ENCODE data around the gene DPM2. TPM values are rescaled to one million over a fixed set of nuclear protein-coding genes. Genes with fewer than 3 reads are reported as not detected.

Gene DPM2
- total and polyA plus RNA-seq, 2 experiments from 2014 or later: 19.2 to 57.1 TPM

DNA sequence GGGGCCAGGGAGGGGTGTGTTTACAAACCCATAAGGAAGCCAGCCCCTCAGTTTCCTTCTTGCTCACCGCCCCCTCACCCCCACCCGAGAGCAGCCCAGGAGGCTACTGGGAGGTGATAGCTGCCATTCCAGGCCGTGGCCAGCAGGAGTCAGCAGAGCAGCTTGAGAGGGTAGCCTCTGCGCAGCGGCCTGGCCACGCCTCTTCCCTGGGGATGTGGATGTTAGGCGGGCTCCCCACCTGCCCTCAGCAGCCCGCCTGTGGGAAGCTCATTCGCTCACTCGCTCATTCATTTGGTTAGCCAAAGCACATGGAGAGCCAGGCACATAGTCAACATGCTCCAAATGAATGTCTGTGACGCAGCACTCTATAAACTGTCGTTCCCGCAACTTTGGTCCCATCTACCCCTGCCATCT lies 6.1 kb upstream of the DPM2 start:
- peaks cover 17% of the 10 kb centered on the region for H3K4me1 ChIP-seq (ENCODE audit: insufficient read depth)
- no peaks in the 10 kb centered on the region for H3K9me2 ChIP-seq (replicated peaks; ENCODE audit: insufficient read depth)
- WGBS (ENCODE audit: low lambda C conversion rate, missing lambda C conversion rate): 56% methylated on average over 12 of the region's 13 CpGs
- H3K27ac ChIP-seq: no peak overlapping the region
- DNase-seq (ENCODE audit: low spot score): peak; percentile 91
- no peaks in the 10 kb centered on the region for H3K9me3 ChIP-seq (ENCODE audit: low read depth)
- no peak overlapping the region for H3K4me2 ChIP-seq
- H3K36me3 ChIP-seq (replicated peaks; ENCODE audit: insufficient read depth, low read depth): no peaks in the 10 kb centered on the region
- H3K27me3 ChIP-seq: no peaks in the 10 kb centered on the region
- H3K4me3 ChIP-seq: no peak overlapping the region
- H3K79me2 ChIP-seq: peaks cover 26% of the 10 kb centered on the region
- H2AFZ ChIP-seq: no peak overlapping the region
- no peaks in the 10 kb centered on the region for H4K20me1 ChIP-seq (ENCODE audit: insufficient read depth, poor library complexity, severe bottlenecking)
- TF ChIP-seq EZH2phosphoT487 (IDR thresholded peaks at IDR 0.05; ENCODE audit: low read depth, severe bottlenecking, unreplicated experiment): no peak
- TF ChIP-seq, protein P1, sequence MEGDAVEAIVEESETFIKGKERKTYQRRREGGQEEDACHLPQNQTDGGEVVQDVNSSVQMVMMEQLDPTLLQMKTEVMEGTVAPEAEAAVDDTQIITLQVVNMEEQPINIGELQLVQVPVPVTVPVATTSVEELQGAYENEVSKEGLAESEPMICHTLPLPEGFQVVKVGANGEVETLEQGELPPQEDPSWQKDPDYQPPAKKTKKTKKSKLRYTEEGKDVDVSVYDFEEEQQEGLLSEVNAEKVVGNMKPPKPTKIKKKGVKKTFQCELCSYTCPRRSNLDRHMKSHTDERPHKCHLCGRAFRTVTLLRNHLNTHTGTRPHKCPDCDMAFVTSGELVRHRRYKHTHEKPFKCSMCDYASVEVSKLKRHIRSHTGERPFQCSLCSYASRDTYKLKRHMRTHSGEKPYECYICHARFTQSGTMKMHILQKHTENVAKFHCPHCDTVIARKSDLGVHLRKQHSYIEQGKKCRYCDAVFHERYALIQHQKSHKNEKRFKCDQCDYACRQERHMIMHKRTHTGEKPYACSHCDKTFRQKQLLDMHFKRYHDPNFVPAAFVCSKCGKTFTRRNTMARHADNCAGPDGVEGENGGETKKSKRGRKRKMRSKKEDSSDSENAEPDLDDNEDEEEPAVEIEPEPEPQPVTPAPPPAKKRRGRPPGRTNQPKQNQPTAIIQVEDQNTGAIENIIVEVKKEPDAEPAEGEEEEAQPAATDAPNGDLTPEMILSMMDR (IDR thresholded peaks at IDR 0.05; ENCODE audit: poor library complexity): peak; percentile 82

DNA sequence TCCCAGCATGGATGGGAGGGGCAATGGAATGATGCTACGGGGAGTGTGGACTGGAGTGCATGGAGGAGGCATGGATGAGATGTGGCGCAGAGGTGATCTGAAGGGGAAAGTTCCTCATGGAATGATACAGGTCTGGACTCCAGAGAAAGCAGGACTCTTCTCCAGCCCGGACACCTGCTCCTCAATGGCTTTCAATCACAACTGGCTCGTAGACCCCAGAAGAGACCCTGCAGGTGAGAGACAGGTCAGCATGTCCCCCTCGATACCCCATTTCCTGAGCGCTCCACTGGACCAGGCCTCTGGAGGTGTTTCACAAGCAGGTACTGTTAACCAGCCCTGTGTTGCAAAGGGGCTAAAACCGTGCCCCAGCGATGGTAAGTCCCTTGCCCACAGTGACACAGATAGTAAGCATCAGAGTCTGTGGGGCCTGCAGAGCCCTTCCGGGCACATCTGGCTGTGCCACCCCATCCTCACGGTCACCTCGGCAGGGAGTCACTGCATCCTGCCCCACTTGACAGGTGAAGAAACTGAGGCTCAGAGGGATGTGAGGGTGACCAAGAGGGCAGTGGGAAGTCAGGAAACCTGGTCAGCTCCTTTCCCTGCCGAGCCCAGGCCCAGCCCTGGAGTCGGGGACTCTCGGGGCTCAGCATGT lies 5.5 kb upstream of the DPM2 start:
- Histone ChIP-seq H3K27ac (no peak overlapping the region), H3K9me3 (ENCODE audit: low read depth) (no peaks in the 10 kb centered on the region), H3K27me3 (no peaks in the 10 kb centered on the region), H3K4me1 (ENCODE audit: insufficient read depth) (peaks cover 22% of the 10 kb centered on the region), H3K4me3 (no peak overlapping the region), H2AFZ (no peak overlapping the region), H3K36me3 (replicated peaks; ENCODE audit: insufficient read depth, low read depth) (no peaks in the 10 kb centered on the region), H3K4me2 (no peak overlapping the region), H3K9me2 (replicated peaks; ENCODE audit: insufficient read depth) (no peaks in the 10 kb centered on the region), H3K79me2 (peaks cover 23% of the 10 kb centered on the region), H4K20me1 (ENCODE audit: insufficient read depth, poor library complexity, severe bottlenecking) (no peaks in the 10 kb centered on the region)
- DNase-seq (ENCODE audit: low spot score): no peak
- TF ChIP-seq, protein P1 (IDR thresholded peaks at IDR 0.05; ENCODE audit: poor library complexity): no peak
- TF ChIP-seq EZH2phosphoT487 (IDR thresholded peaks at IDR 0.05; ENCODE audit: low read depth, severe bottlenecking, unreplicated experiment) (no peak), EZH2 (IDR thresholded peaks at IDR 0.05; ENCODE audit: borderline replicate concordance) (no peak)
- 94% methylated on average over 14 of the region's 14 CpGs for WGBS (ENCODE audit: low lambda C conversion rate, missing lambda C conversion rate)

DNA sequence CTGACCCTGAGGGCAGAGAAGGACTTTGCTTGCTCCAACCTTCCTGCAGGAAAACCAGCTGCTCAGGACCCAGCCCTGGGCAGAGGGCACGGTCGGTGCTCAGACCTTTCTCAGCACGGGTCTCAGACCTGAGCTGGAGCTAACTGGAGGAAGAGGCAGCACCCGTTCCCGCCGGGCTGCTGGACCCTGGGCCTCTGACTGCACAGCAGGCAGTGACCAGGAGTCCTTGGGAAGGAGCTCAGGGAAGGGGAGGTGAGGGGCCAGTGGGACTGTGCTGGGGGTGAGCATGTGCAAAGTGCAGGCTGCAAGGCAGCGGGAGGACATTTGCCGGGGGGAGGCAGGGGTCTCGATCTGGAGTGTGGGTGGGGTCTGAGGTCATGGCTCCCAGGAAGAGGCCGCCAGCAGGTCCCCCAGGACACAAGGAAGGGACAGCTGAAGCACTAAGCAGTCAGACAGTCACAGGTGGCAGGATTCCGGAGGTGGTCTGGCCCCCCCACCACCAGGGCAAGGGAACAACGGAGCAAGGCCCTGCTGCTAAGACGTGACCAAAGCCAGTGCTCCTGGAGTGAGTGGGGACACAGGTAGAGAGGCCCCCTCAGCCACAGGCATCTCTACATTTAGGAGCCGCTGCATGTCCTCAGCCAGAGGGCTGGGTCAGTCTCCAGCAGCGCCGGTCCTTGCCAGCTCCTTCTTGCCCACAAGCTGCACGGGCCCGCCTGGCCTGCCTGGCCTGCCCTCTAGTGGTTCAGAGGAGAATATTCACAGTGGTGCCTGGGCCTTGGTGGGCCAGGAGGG lies 4.8 kb upstream of the DPM2 start:
- Histone ChIP-seq H3K4me3 (no peak overlapping the region), H3K79me2 (peaks cover 17% of the 10 kb centered on the region), H3K9me2 (replicated peaks; ENCODE audit: insufficient read depth) (no peaks in the 10 kb centered on the region), H3K36me3 (replicated peaks; ENCODE audit: insufficient read depth, low read depth) (no peaks in the 10 kb centered on the region), H4K20me1 (ENCODE audit: insufficient read depth, poor library complexity, severe bottlenecking) (no peaks in the 10 kb centered on the region), H3K27me3 (no peaks in the 10 kb centered on the region), H3K9me3 (ENCODE audit: low read depth) (no peaks in the 10 kb centered on the region), H3K4me2 (no peak overlapping the region), H2AFZ (no peak overlapping the region), H3K27ac (peak overlapping the region; percentile 57), H3K4me1 (ENCODE audit: insufficient read depth) (peaks cover 24% of the 10 kb centered on the region)
- WGBS (ENCODE audit: low lambda C conversion rate, missing lambda C conversion rate): 69% methylated on average over 14 of the region's 18 CpGs
- peak; percentile 76 for DNase-seq (ENCODE audit: low spot score)
- TF ChIP-seq, protein P1 (IDR thresholded peaks at IDR 0.05; ENCODE audit: poor library complexity): peak; percentile 79
- TF ChIP-seq EZH2phosphoT487 (IDR thresholded peaks at IDR 0.05; ENCODE audit: low read depth, severe bottlenecking, unreplicated experiment): no peak
- no peak for TF ChIP-seq EZH2 (IDR thresholded peaks at IDR 0.05; ENCODE audit: borderline replicate concordance)
